ENCODE results near the gene GAL3ST3.
"Not testable (repeated sequence)": the region's sequence is repeated elsewhere in the genome, so short reads cannot be mapped to it uniquely, and the experiment has no call there.

DNA sequence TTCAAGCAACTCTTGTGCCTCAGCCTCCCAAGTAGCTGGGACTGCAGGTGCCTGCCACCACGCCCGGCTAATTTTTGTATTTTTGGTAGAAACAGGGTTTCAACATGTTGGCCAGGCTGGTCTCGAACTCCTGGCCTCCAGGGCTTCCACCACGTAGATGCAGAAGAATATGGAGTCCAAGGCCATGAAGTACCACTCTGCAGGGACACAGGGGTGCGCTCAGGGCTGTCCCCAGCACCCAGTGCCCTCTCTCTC, 25.8 kb downstream of the GAL3ST3 start:
- not testable (repeated sequence) for TF ChIP-seq CTCF (IDR thresholded peaks at IDR 0.05); ZFX (IDR thresholded peaks at IDR 0.05; ENCODE audit: borderline replicate concordance)
